Endothelial cell of umbilical vein (primary cell): ENCODE results near the gene OR9G4. TPM values are rescaled to one million over a fixed set of nuclear protein-coding genes. Genes with fewer than 3 reads are reported as not detected.

ENCODE experiments used
- BruUV-seq: library from RNA; stranded (reverse); fragments of 400-500 nt; replicated peaks from 2 replicates; lab custom pipeline; 2021; lab: Mats Ljungman, UMichigan
- CTCF ChIA-PET: fragments of 300-600, 350-600 bp; sonication (Branson Sonifier 250); formaldehyde crosslinking; loops from one replicate; lab custom pipeline; 2021; ENCODE audit warnings: antibody characterized with exemption, inconsistent platforms; lab: Charles Lee
- POLR2A ChIA-PET: fragments of 300-600, 350-600 bp; sonication (Branson Sonifier 250); formaldehyde crosslinking; loops from one replicate; lab custom pipeline; 2021; ENCODE audit warnings: antibody characterized with exemption, inconsistent platforms; lab: Charles Lee
- DNase-seq: peaks from one replicate; pipeline ENCODE4 v3.0.0-alpha.2; 2011; ENCODE audit warnings: low read depth, low spot score
- FAIRE-seq: peaks from 2 replicates; lab custom pipeline; 2011; peaks lifted over from hg19 to GRCh38; lab: Jason Lieb, UNC
- H2AFZ ChIP-seq: 2 replicates; pipeline ENCODE4 v1.6.0; 2012; ENCODE audit warnings: low read depth, low read length, control low read depth, inconsistent platforms
- H3K27ac ChIP-seq: 2 replicates; pipeline ENCODE4 v1.5.1; 2011; ENCODE audit warnings: low read depth, mild to moderate bottlenecking, control low read depth, low read length, moderate library complexity; ENCODE audit not compliant: insufficient read depth
- H3K27me3 ChIP-seq, 2 experiments: 2 replicates each; pipeline versions ENCODE4 v1.6.0 to v1.6.1; 2011; ENCODE audit warnings: low read length in 2 of 2, mixed read lengths in 1 of 2; ENCODE audit not compliant: control insufficient read depth in 2 of 2, insufficient read depth in 2 of 2
- H3K36me3 ChIP-seq, 2 experiments: 2 replicates in 1 of 2; 3 replicates in 1 of 2; pipeline ENCODE4 v1.5.1; 2011; ENCODE audit warnings: low read length in 2 of 2, mild to moderate bottlenecking in 1 of 2, moderate library complexity in 1 of 2; ENCODE audit not compliant: control insufficient read depth in 2 of 2, insufficient read depth in 2 of 2; ENCODE audit errors: extremely low read depth in 1 of 2
- H3K4me1 ChIP-seq: 3 replicates; pipeline ENCODE4 v1.5.1; 2011; ENCODE audit warnings: mild to moderate bottlenecking, low read length; ENCODE audit not compliant: control insufficient read depth, insufficient read depth; ENCODE audit errors: extremely low read depth
- H3K4me2 ChIP-seq: 2 replicates; pipeline ENCODE4 v1.6.1; 2011; ENCODE audit warnings: low read length, control low read depth, mixed read lengths; ENCODE audit not compliant: insufficient read depth
- H3K4me3 ChIP-seq, 3 experiments: fragments of 200-600 bp in 1 of 3; sonication (generic), shearing (Covaris generic) in 1 of 3; replicated peaks in 1 of 3; 2 replicates each; pipeline ENCODE4 v1.5.1; 2011 to 2016; ENCODE audit warnings: control low read depth in 3 of 3, low read length in 3 of 3, mild to moderate bottlenecking in 2 of 3, inconsistent platforms in 1 of 3, low read depth in 1 of 3, moderate library complexity in 1 of 3; ENCODE audit not compliant: insufficient read depth in 1 of 3
- H3K79me2 ChIP-seq: 2 replicates; pipeline ENCODE4 v1.6.0; 2012; ENCODE audit warnings: low read length, inconsistent platforms; ENCODE audit not compliant: control insufficient read depth, insufficient read depth
- H3K9ac ChIP-seq: replicated peaks from 2 replicates; pipeline ENCODE3; 2011; ENCODE audit warnings: low read length, control low read depth; ENCODE audit not compliant: insufficient read depth; ENCODE audit errors: extremely low read depth
- H3K9me1 ChIP-seq: replicated peaks from 3 replicates; pipeline ENCODE4 v1.6.0; 2011; ENCODE audit warnings: mild to moderate bottlenecking, low read length; ENCODE audit not compliant: control insufficient read depth, insufficient read depth; ENCODE audit errors: extremely low read depth
- H3K9me3 ChIP-seq: replicated peaks from 2 replicates; pipeline ENCODE4 v1.5.1; 2012; ENCODE audit warnings: low read length, inconsistent platforms; ENCODE audit not compliant: control insufficient read depth, insufficient read depth
- H4K20me1 ChIP-seq: replicated peaks from 2 replicates; pipeline ENCODE3; 2011; ENCODE audit warnings: mild to moderate bottlenecking, low read length; ENCODE audit not compliant: control insufficient read depth, insufficient read depth; ENCODE audit errors: extremely low read depth
- EZH2 ChIP-seq: IDR thresholded peaks from 2 replicates; pipeline ENCODE4 v1.6.1; 2012; ENCODE audit warnings: borderline replicate concordance, low read depth, mild to moderate bottlenecking, moderate library complexity, low read length, inconsistent platforms; ENCODE audit not compliant: severe bottlenecking
- FOS ChIP-seq: IDR thresholded peaks from 2 replicates; pipeline ENCODE4 v1.6.1; 2011; ENCODE audit warnings: mild to moderate bottlenecking, low read length, moderate library complexity, borderline replicate concordance; ENCODE audit not compliant: insufficient read depth
- GATA2 ChIP-seq: IDR thresholded peaks from 2 replicates; pipeline ENCODE4 v1.7.0; 2011; ENCODE audit warnings: low read depth, mild to moderate bottlenecking, moderate library complexity, mixed read lengths, low read length; ENCODE audit not compliant: insufficient read length, insufficient read depth
- MYC ChIP-seq: IDR thresholded peaks from one replicate; pipeline ENCODE4 v1.6.1; 2011; ENCODE audit warnings: mild to moderate bottlenecking, low read depth, low read length
- POLR2AphosphoS5 ChIP-seq: IDR thresholded peaks from 2 replicates; pipeline ENCODE4 v1.6.1; 2012; ENCODE audit warnings: low read depth, mild to moderate bottlenecking, control low read depth, low read length, moderate library complexity; ENCODE audit not compliant: insufficient read depth
- dilution Hi-C: fragments of 300-500 bp; cut with MboI; formaldehyde crosslinking; loops from one replicate; pipeline ENCODE4 v1.15.0; 2019; ENCODE audit warnings: low sequenced_read_pairs; ENCODE audit not compliant: extremely low pct_ligation_motif_present
- intact Hi-C: fragments of 100-400 bp; cut with micrococcal nuclease; formaldehyde crosslinking; loops from one replicate; pipeline ENCODE4 v1.10.0; 2022
- polyA plus RNA-seq, 4 experiments: library from polyadenylated mRNA; depleted of rRNA in 3 of 4; stranded (reverse) in 3 of 4; unstranded in 1 of 4; fragments of >200 nt; gene quantifications; 2 replicates each; pipeline versions ENCODE4 v1.2.1 to v1.2.3, GENCODE V29; 2011 to 2012; ENCODE audit warnings: missing spikeins in 1 of 4
- total RNA-seq: library from RNA; stranded (reverse); gene quantifications from 2 replicates; pipeline ENCODE4 v1.2.3, GENCODE V29; 2021
- TF ChIP-seq, protein P1 (sequence below), 2 donors: IDR thresholded peaks; 1 replicate in 1 of 2; 2 replicates in 1 of 2; pipeline ENCODE4 v1.5.1; 2011; ENCODE audit warnings: low read length in 2 of 2, mild to moderate bottlenecking in 2 of 2, moderate library complexity in 2 of 2, control low read depth in 1 of 2, inconsistent platforms in 1 of 2, low read depth in 1 of 2; ENCODE audit not compliant: insufficient read depth in 1 of 2; ENCODE audit errors: extremely low read depth in 1 of 2
- TF ChIP-seq, protein P2 (sequence below): IDR thresholded peaks from 2 replicates; pipeline ENCODE4 v1.6.1; 2011; ENCODE audit not compliant: insufficient read depth, insufficient read length

Gene OR9G4
- total and polyA plus RNA-seq, 2 donors (not counting 3 experiments of a cell fraction or from before 2014, with no cell fraction given), result not detected

DNA sequence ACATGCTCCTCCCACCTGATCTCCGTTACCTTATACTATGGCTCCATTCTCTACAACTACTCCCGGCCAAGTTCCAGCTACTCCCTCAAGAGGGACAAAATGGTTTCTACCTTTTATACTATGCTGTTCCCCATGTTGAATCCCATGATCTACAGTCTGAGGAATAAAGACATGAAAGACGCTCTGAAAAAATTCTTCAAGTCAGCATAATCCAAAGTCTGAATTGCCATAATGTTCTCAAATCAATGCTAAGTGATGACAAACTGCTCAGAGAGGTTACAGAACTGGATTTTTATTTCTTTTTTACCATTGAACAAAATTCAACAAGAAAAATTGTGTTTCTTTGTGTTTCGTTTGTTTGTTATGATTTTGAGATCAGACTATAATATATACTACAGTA lies 7.6 kb downstream of the OR9G4 start:
- H3K27me3 ChIP-seq, result no peaks in the 10 kb centered on the region
- H3K4me1 ChIP-seq, result no peaks in the 10 kb centered on the region
- H2AFZ ChIP-seq, result no peak overlapping the region
- FAIRE-seq (no peak), DNase-seq (no peak)
- H3K9me3 ChIP-seq, result peaks cover 5% of the 10 kb centered on the region
- H3K9me1 ChIP-seq, result no peaks in the 10 kb centered on the region
- TF ChIP-seq GATA2, result no peak
- TF ChIP-seq MYC, result no peak
- no peak for TF ChIP-seq FOS
- no peak for TF ChIP-seq EZH2
- TF ChIP-seq, protein P1, sequence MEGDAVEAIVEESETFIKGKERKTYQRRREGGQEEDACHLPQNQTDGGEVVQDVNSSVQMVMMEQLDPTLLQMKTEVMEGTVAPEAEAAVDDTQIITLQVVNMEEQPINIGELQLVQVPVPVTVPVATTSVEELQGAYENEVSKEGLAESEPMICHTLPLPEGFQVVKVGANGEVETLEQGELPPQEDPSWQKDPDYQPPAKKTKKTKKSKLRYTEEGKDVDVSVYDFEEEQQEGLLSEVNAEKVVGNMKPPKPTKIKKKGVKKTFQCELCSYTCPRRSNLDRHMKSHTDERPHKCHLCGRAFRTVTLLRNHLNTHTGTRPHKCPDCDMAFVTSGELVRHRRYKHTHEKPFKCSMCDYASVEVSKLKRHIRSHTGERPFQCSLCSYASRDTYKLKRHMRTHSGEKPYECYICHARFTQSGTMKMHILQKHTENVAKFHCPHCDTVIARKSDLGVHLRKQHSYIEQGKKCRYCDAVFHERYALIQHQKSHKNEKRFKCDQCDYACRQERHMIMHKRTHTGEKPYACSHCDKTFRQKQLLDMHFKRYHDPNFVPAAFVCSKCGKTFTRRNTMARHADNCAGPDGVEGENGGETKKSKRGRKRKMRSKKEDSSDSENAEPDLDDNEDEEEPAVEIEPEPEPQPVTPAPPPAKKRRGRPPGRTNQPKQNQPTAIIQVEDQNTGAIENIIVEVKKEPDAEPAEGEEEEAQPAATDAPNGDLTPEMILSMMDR (IDR thresholded peaks at IDR 0.05; ENCODE audit: extremely low read depth in 1 of 2, insufficient read depth in 1 of 2, low read depth in 1 of 2, low read length in 2 of 2), result no peak
- TF ChIP-seq POLR2AphosphoS5, result no peak
- TF ChIP-seq, protein P2, sequence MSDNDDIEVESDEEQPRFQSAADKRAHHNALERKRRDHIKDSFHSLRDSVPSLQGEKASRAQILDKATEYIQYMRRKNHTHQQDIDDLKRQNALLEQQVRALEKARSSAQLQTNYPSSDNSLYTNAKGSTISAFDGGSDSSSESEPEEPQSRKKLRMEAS, result no peak
- ChIA-PET CTCF (no interaction called here), POLR2A (no interaction called here)
- H4K20me1 ChIP-seq, result no peaks in the 10 kb centered on the region
- no peak overlapping the region for H3K4me3 ChIP-seq
- no peak overlapping the region for H3K9ac ChIP-seq
- H3K27ac ChIP-seq, result no peak overlapping the region
- H3K79me2 ChIP-seq, result no peaks in the 10 kb centered on the region
- H3K36me3 ChIP-seq, result no peaks in the 10 kb centered on the region
- BruUV-seq, result no TSS peak
- H3K4me2 ChIP-seq, result no peak overlapping the region
- dilution Hi-C loops (no loop called here), intact Hi-C loops (no loop called here)
